GM12891 (cell line): ENCODE results near the gene ZNF407.
A peak's percentile ranks its signal among the peaks of the same experiment; 100 is the strongest.

Experiments
- DNase-seq: peaks from one replicate; pipeline ENCODE4 v3.0.0; 2011; ENCODE audit warnings: low spot score; ENCODE audit not compliant: insufficient read length
- FAIRE-seq: peaks from 2 replicates; lab custom pipeline; 2011; peaks lifted over from hg19 to GRCh38; lab: Jason Lieb, UNC
- PAX5 ChIP-seq: IDR thresholded peaks from 2 replicates; pipeline ENCODE4 v1.6.1; 2011; ENCODE audit warnings: low read length, moderate library complexity, mild to moderate bottlenecking; ENCODE audit not compliant: insufficient read depth, severe bottlenecking
- POLR2A ChIP-seq: IDR thresholded peaks from 2 replicates; pipeline ENCODE4 v1.6.1; 2011; ENCODE audit warnings: low read depth, low read length, control low read depth
- POLR2AphosphoS5 ChIP-seq: IDR thresholded peaks from 2 replicates; pipeline ENCODE4 v1.6.1; 2011; ENCODE audit warnings: low read depth, low read length, control low read depth
- POU2F2 ChIP-seq: IDR thresholded peaks from 2 replicates; pipeline ENCODE4 v1.6.1; 2011; ENCODE audit warnings: low read depth, mild to moderate bottlenecking, control low read depth, low read length, moderate library complexity
- SPI1 ChIP-seq: IDR thresholded peaks from 2 replicates; pipeline ENCODE4 v1.6.1; 2011; ENCODE audit warnings: low read depth, low read length, control low read depth
- TAF1 ChIP-seq: IDR thresholded peaks from 2 replicates; pipeline ENCODE4 v1.6.1; 2011; ENCODE audit warnings: low read depth, low read length, control low read depth

The ZNF407 gene

GRCh38 chr18:74608681-74609080, 11.0 kb downstream of the ZNF407 start:
- DNase-seq (no peak), FAIRE-seq (no peak)
- TF ChIP-seq POLR2A (no peak), PAX5 (no peak), POU2F2 (no peak), TAF1 (no peak), POLR2AphosphoS5 (no peak), SPI1 (no peak)

- FAIRE-seq = peak; percentile 63
Measured at GRCh38 chr18:74609535-74609934, 11.9 kb downstream of the ZNF407 start.

GRCh38 chr18:74610051-74610615, 12.5 kb downstream of the ZNF407 start:
- TF ChIP-seq POLR2AphosphoS5 = no peak
- no peak for TF ChIP-seq TAF1
- TF ChIP-seq PAX5 = no peak
- no peak for TF ChIP-seq POLR2A
- TF ChIP-seq SPI1 = no peak
- TF ChIP-seq POU2F2 = no peak
- DNase-seq = no peak
- FAIRE-seq = no peak

More at GRCh38 chr18:74609535-74609934, 11.9 kb downstream of the ZNF407 start:
- DNase-seq = no peak
- TF ChIP-seq PAX5 = no peak
- no peak for TF ChIP-seq SPI1
- no peak for TF ChIP-seq POU2F2
- no peak for TF ChIP-seq POLR2AphosphoS5
- TF ChIP-seq TAF1 = no peak
- TF ChIP-seq POLR2A = no peak

GRCh38 chr18:74610860-74611259, 13.2 kb downstream of the ZNF407 start:
- DNase-seq (no peak), FAIRE-seq (no peak)
- TF ChIP-seq SPI1 = no peak
- TF ChIP-seq TAF1 = no peak
- no peak for TF ChIP-seq PAX5
- TF ChIP-seq POLR2A = no peak
- TF ChIP-seq POU2F2 = no peak
- TF ChIP-seq POLR2AphosphoS5 = no peak

- no peak for TF ChIP-seq POLR2AphosphoS5
- TF ChIP-seq SPI1 = no peak
- no peak for TF ChIP-seq PAX5
- no peak for TF ChIP-seq TAF1
- no peak for TF ChIP-seq POLR2A
- TF ChIP-seq POU2F2 = no peak
- DNase-seq (no peak), FAIRE-seq (no peak)
Measured at GRCh38 chr18:74611765-74612164, 14.1 kb downstream of the ZNF407 start.

- peak; percentile 81 for FAIRE-seq
- TF ChIP-seq TAF1 (no peak), POLR2AphosphoS5 (no peak), POU2F2 (no peak), POLR2A (no peak), SPI1 (no peak), PAX5 (no peak)
- DNase-seq = no peak
Measured at GRCh38 chr18:74613381-74613780, 15.7 kb downstream of the ZNF407 start.

- TF ChIP-seq POLR2A (no peak), POU2F2 (no peak)
- FAIRE-seq = no peak
- no peak for DNase-seq
Measured at GRCh38 chr18:74616494-74616893, 18.8 kb downstream of the ZNF407 start.

- TF ChIP-seq POLR2A (no peak), TAF1 (no peak), SPI1 (no peak), POLR2AphosphoS5 (no peak), PAX5 (no peak), POU2F2 (no peak)
- DNase-seq (no peak), FAIRE-seq (no peak)
Measured at GRCh38 chr18:74617486-74617885, 19.8 kb downstream of the ZNF407 start.

- TF ChIP-seq POLR2A (no peak), SPI1 (no peak), POLR2AphosphoS5 (no peak), POU2F2 (no peak), TAF1 (no peak), PAX5 (no peak)
- FAIRE-seq = peak; percentile 70
- no peak for DNase-seq
Measured at GRCh38 chr18:74622072-74622471, 24.4 kb downstream of the ZNF407 start.
